ENCODE measurements around the gene CYCS.
"Not testable (repeated sequence)": the region's sequence is repeated elsewhere in the genome, so short reads cannot be mapped to it uniquely, and the experiment has no call there.

The CYCS gene

GRCh38 chr7:25118048-25118753 lies 6.9 kb downstream of the CYCS start:
- no peak for DNase-seq

GRCh38 chr7:25117226-25118047 lies 7.6 kb downstream of the CYCS start:
- DNase-seq, result no peak

GRCh38 chr7:25116621-25117020 lies 8.4 kb downstream of the CYCS start:
- no peak for DNase-seq

DNA sequence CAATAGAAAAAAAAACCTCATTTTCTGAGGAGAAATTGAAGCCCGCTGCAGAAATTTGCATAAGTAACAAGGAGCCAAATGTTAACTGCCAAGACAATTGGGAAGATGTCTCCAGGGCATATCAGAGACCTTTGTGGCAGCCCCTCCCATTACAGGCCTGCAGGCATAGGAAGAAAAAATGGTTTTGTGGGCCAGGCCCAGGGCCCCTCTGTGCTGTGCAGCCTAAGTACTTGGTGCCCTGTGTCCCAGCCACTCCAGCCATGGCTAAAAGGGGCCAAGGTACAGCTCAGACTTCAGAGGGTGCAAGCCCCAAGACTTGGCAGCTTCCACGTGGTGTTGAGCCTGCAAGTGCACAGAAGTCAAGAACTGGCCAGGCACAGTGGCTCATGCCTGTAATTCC lies 14.5 kb downstream of the CYCS start:
- DNase-seq, result not testable (repeated sequence)

- DNase-seq, result no peak
Measured at GRCh38 chr7:25109276-25109675, 15.8 kb downstream of the CYCS start.

GRCh38 chr7:25105911-25106310 lies 19.1 kb downstream of the CYCS start:
- DNase-seq, result no peak

GRCh38 chr7:25103773-25104172 lies 21.3 kb downstream of the CYCS start:
- no peak for DNase-seq

- DNase-seq, result no peak
Measured at GRCh38 chr7:25101817-25102216, 23.2 kb downstream of the CYCS start.

DNA sequence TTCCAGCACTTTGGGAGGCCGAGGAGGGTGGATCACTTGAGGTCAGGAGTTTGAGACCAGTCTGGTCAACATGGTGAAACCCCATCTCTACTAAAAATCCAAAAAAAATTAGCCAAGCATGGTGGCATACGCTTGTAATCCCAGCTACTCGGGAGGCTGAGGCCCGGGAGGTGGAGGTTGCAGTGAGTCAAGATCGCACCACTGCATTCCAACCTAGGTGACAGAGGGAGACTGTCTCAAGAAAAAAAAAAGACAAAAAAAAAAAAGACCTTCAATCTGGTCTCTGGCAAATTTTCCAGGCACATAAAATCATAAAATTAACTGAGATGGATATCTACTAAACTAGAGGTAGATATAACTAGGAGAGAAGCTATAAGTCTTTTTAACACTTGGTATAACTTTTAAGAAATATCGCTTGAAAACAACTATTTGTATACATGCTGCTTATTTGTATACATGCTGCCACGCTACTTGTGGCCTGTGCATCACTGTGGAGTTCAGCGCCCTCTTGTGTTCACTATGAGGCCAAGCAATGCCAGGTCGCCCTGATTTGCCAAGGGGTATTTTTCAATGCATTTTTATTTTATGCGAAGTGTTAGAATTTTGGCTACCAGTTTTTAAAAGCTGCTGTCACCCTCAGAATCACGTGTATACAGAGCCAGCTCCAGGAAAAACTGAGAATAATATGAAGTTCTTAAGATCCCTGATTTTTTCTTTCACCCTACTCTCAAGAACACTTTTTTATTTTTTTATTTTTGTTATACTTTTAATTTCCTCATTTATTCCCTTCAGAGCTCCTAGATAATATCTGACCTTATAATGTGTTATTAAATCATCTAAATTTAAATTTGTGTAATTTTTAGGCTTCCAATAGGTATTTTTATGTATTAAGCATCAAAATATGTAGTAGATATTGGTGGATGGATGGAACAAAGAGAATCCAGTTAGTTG lies 26.7 kb downstream of the CYCS start:
- peak; percentile 64 for DNase-seq

- DNase-seq, result peak; percentile 4
Measured at GRCh38 chr7:25095516-25096345, 29.3 kb downstream of the CYCS start.

- DNase-seq, result peak; percentile 76
Measured at GRCh38 chr7:25093268-25093826, 31.7 kb downstream of the CYCS start.

GRCh38 chr7:25091779-25092178 lies 33.3 kb downstream of the CYCS start:
- no peak for DNase-seq

- DNase-seq, result no peak
Measured at GRCh38 chr7:25091176-25091575, 33.9 kb downstream of the CYCS start.

DNA sequence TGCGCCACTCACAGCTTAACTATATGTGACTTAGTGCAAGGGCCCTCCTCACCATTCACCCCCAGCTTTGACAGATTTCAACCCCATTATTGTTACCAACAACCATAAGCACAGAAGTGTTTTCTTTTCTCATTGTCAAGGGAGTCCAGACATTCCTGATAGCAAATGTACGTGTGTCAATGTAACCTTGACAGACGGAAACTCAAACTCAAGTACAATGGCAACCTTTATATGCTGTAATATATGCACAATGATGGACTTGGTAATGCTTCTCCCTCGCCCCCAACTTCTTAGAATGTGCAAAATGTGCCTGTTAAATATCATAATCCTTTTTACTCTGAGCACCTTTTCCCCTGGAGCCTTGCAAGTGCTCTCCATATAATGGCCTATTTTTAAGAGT lies 34.7 kb downstream of the CYCS start:
- DNase-seq, result no peak

DNA sequence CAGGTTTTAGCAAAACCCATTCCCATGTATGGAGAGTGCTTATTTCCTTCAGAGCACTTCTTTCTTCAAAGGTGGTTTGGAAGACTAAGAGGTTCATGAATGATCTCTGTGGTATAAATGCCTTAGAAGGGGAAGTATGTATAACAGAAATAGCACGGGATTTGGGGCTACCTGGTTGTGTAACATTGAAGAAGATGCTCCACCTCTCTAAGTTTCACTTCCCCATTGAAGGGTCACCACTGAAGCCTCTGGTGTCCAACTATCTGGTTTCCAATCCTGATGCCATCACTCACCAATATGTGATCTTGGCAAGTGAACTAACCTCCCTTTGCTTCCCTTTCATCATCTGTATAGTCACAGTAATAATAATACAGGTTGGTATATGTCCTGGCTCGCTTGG lies 37.2 kb downstream of the CYCS start:
- no peak for DNase-seq

DNA sequence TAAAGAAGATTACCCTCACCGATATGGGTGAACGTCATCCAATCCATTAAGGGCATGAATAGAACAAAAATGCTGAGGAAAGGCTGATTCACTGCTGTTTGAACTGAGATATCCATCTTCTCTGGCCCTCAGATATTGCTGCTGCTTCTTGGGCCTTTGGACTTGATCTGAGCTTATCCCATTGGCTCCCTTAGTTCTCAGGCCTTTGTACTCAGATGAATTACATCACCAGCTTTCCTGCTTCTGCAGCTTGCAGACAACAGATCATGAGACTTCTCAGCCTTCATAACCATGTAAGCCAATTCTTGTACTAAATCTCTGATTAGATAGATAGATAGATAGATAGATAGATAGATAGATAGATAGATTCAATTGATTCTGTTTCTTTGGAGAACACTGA lies 40.2 kb downstream of the CYCS start:
- no peak for DNase-seq

GRCh38 chr7:25083201-25083600 lies 41.9 kb downstream of the CYCS start:
- DNase-seq, result no peak

- not testable (repeated sequence) for DNase-seq
Measured at GRCh38 chr7:25082041-25082440, 43.0 kb downstream of the CYCS start.

- DNase-seq, result no peak
Measured at GRCh38 chr7:25077096-25077495, 48.0 kb downstream of the CYCS start.

DNA sequence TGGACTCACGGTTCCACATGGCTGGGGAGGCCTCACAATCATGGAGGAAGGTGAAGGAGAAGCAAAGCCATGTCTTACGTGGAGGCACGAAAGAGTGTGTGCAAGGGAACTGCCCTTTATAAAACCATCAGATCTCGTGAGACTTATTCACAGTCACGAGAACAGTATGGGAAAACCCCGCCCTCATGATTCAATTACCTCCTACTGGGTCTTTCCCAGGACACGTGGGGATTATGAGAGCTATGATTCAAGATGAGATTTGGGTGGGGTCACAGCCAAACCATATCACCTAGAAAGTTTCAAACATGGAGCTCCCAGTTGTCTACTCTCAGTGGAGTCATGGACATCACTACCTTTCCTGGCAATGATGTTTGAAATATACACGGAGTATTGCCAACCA lies 49.6 kb downstream of the CYCS start:
- peak; percentile 7 for DNase-seq

DNA sequence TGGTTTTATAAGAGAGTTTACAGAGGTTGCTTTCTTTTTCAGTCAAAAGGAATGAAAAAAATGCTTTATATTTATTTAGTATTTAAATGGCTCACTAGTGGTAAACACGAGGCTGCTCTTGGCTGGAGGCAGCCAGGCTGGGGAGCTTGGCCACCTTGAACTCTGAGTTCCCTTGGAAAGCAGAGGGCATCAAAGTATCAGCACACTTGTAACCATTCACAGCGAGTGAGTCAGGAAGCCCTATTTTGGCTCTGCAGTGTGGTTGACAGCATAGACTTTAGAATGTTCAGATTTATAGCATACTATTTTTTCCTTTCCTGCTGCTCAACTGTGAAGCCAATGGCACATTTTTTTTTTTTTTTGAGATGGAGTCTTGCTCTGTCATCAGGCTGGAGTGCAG lies 51.6 kb downstream of the CYCS start:
- peak; percentile 29 for DNase-seq

All from fibroblast of skin of scalp (primary cell).